Upper lobe of left lung (tissue), 6 donors: ENCODE measurements around the gene TIMP1. TPM values are rescaled to one million over a fixed set of nuclear protein-coding genes. Genes with fewer than 3 reads are reported as not detected.

Experiments used
- ATAC-seq, 2 donors: fragments of 200-7000 bp; cut with Tn5 transposase; one replicate each; pipeline ENCODE4 v1.9.1; 2022; ENCODE audit warnings: mild to moderate bottlenecking in 2 of 2, moderate library complexity in 2 of 2; ENCODE audit not compliant: low FRiP score in 2 of 2
- DNase-seq, 2 donors: peaks; one replicate each; pipeline ENCODE4 v3.0.0-alpha.2; 2019 to 2020
- H3K27ac ChIP-seq, 4 donors: fragments of 200-600 bp; sonication (generic); one replicate each; pipeline ENCODE4 v1.5.1; 2016 to 2019
- H3K27me3 ChIP-seq, 4 donors: fragments of 200-600 bp; sonication (generic); one replicate each; pipeline ENCODE4 v1.5.1; 2017 to 2019
- H3K36me3 ChIP-seq, 4 donors: fragments of 200-600 bp; sonication (generic); one replicate each; pipeline ENCODE4 v1.5.1; 2016 to 2019
- H3K4me1 ChIP-seq, 4 donors: fragments of 200-600 bp; sonication (generic); one replicate each; pipeline ENCODE4 v1.5.1; 2018 to 2019
- H3K4me3 ChIP-seq, 4 donors: fragments of 200-600 bp; sonication (generic); one replicate each; pipeline ENCODE4 v1.5.1; 2017 to 2019; ENCODE audit warnings: mild to moderate bottlenecking in 2 of 4, moderate library complexity in 1 of 4
- H3K9me3 ChIP-seq, 4 donors: fragments of 200-600 bp; sonication (generic); one replicate each; pipeline ENCODE4 v1.5.1; 2018 to 2019
- CTCF ChIP-seq, 6 experiments: fragments of 450-650 bp in 4 of 6; fragments of 200-600 bp in 2 of 6; sonication (generic) in 2 of 6; IDR thresholded peaks; one replicate each; pipeline ENCODE4 v1.5.1; 2016 to 2019; ENCODE audit warnings: antibody characterized with exemption in 6 of 6
- EP300 ChIP-seq, 4 donors: sonication (generic); formaldehyde crosslinking; IDR thresholded peaks; one replicate each; pipeline ENCODE4 v1.5.1; 2017; ENCODE audit warnings: antibody characterized with exemption in 4 of 4, control low read depth in 2 of 4
- POLR2A ChIP-seq, 4 donors: fragments of 450-650 bp; IDR thresholded peaks; one replicate each; pipeline ENCODE4 v1.5.1; 2016 to 2017; ENCODE audit warnings: antibody characterized with exemption in 4 of 4, mild to moderate bottlenecking in 2 of 4
- POLR2AphosphoS5 ChIP-seq, 2 donors: sonication (generic); formaldehyde crosslinking; IDR thresholded peaks; one replicate each; pipeline ENCODE4 v1.5.1; 2017; ENCODE audit warnings: antibody characterized with exemption in 2 of 2
- WGBS, 2 donors: methylation state at CpG; one replicate each; pipeline ENCODE4 v1.1.5; 2017 to 2018; 5-methylcytosine and 5-hydroxymethylcytosine counted together
- total RNA-seq, 6 donors: library from RNA; depleted of rRNA in 4 of 6; stranded (reverse); fragments of >200 nt in 4 of 6; gene quantifications; one replicate each; pipeline versions ENCODE4 v1.1.0 to v1.2.1, GENCODE V29; 2016 to 2021
- donor health status: DM: no; HTN: no; CAD: no; lungs with moderate emphysema.
- donor health status: DM: no; HTN: yes; CAD: no; lungs with severe emphysema.

TIMP1 gene
- 100 to 1,000 TPM in 4 of 6 donors, 10 to 100 TPM in 2; 54.5 to 420 (median 163) TPM for total RNA-seq

- 0 to 34% methylated on average over 8 to 16 of the region's 28 CpGs for WGBS, 2 donors
- TF ChIP-seq POLR2AphosphoS5 (IDR thresholded peaks at IDR 0.05) (peak; percentile 78 to 79), CTCF (IDR thresholded peaks at IDR 0.05) (peak in 2 of 6 experiments; percentile 10 to 18), POLR2A (IDR thresholded peaks at IDR 0.05) (peak in 3 of 4 donors; percentile 32 to 57 (median 44)), EP300 (IDR thresholded peaks at IDR 0.05) (peak in 1 of 4 donors; percentile 32)
- DNase-seq = peak; percentile 88 to 89
- ATAC-seq = peak; percentile 86 to 96
- H3K27me3 ChIP-seq = no peaks in the 10 kb centered on the region
- peaks cover 3 to 13% (median 7%) of the 10 kb centered on the region in 4 donors for H3K4me1 ChIP-seq
- H3K4me3 ChIP-seq = peak within 1 kb of the TSS; percentile 8 to 56 (median 44)
- peak within 1 kb of the TSS; percentile 79 to 89 (median 84) for H3K27ac ChIP-seq
- no peaks in the 10 kb centered on the region for H3K9me3 ChIP-seq
- peaks cover 0 to 5% (median 0%) of the 10 kb centered on the region in 4 donors for H3K36me3 ChIP-seq
Measured at GRCh38 chrX:47581731-47582647, at the start of gene TIMP1. Gene TIMP1, plus strand, starts transcription at chrX:47582436. Its CDS starts 980 bp downstream, at chrX:47583416.

GRCh38 chrX:47539860-47540259, 42.4 kb upstream of the TIMP1 start:
- H3K4me1 ChIP-seq = peaks cover 0 to 5% (median 2%) of the 10 kb centered on the region in 4 donors
- H3K9me3 ChIP-seq = no peaks in the 10 kb centered on the region
- H3K27me3 ChIP-seq = no peaks in the 10 kb centered on the region
- ATAC-seq (no peak), DNase-seq (no peak)
- no peaks in the 10 kb centered on the region for H3K36me3 ChIP-seq
- peak overlapping the region in 2 of 4 donors; percentile 61 to 74 for H3K27ac ChIP-seq
- H3K4me3 ChIP-seq = no peak overlapping the region
- TF ChIP-seq POLR2A (IDR thresholded peaks at IDR 0.05) = no peak
- TF ChIP-seq EP300 (IDR thresholded peaks at IDR 0.05) = no peak
- no peak for TF ChIP-seq POLR2AphosphoS5 (IDR thresholded peaks at IDR 0.05)
- TF ChIP-seq CTCF (IDR thresholded peaks at IDR 0.05) = no peak

- 18 to 36% methylated on average over 11 to 15 of the region's 15 CpGs for WGBS, 2 donors
- peak in 1 of 4 donors; percentile 62 for TF ChIP-seq EP300 (IDR thresholded peaks at IDR 0.05)
- TF ChIP-seq POLR2A (IDR thresholded peaks at IDR 0.05) = no peak
- TF ChIP-seq POLR2AphosphoS5 (IDR thresholded peaks at IDR 0.05) = peak in 1 of 2 donors; percentile 64
- peak; percentile 37 to 63 (median 48) for TF ChIP-seq CTCF (IDR thresholded peaks at IDR 0.05)
- no peak overlapping the region for H3K4me3 ChIP-seq
Measured at GRCh38 chrX:47540754-47541538, 41.3 kb upstream of the TIMP1 start.

GRCh38 chrX:47543496-47543895, 38.7 kb upstream of the TIMP1 start:
- peaks cover 0 to 5% (median 2%) of the 10 kb centered on the region in 4 donors for H3K4me1 ChIP-seq
- no peak overlapping the region for H3K4me3 ChIP-seq
- ATAC-seq = no peak
- no peaks in the 10 kb centered on the region for H3K27me3 ChIP-seq
- TF ChIP-seq EP300 (IDR thresholded peaks at IDR 0.05) (no peak), POLR2A (IDR thresholded peaks at IDR 0.05) (no peak), POLR2AphosphoS5 (IDR thresholded peaks at IDR 0.05) (no peak), CTCF (IDR thresholded peaks at IDR 0.05) (no peak)
- no peaks in the 10 kb centered on the region for H3K36me3 ChIP-seq
- no peaks in the 10 kb centered on the region for H3K9me3 ChIP-seq
- H3K27ac ChIP-seq = no peak overlapping the region
- WGBS, 2 donors = 87 to 93% methylated on average over 5 of the region's 5 CpGs
- no peak for DNase-seq

More at GRCh38 chrX:47540754-47541538, 41.3 kb upstream of the TIMP1 start:
- peak in 1 of 2 donors; percentile 83 for DNase-seq
- Histone ChIP-seq H3K27me3 (no peaks in the 10 kb centered on the region), H3K9me3 (no peaks in the 10 kb centered on the region), H3K27ac (peak overlapping the region; percentile 24 to 74 (median 65)), H3K4me1 (peaks cover 0 to 5% (median 2%) of the 10 kb centered on the region in 4 donors), H3K36me3 (no peaks in the 10 kb centered on the region)
- ATAC-seq = peak; percentile 95 to 99
